Fibroblast of villous mesenchyme (primary cell): ENCODE results near the gene PTPRE. TPM values are rescaled to one million over a fixed set of nuclear protein-coding genes. Genes with fewer than 3 reads are reported as not detected.

ENCODE experiments used
- DNase-seq: peaks from one replicate; pipeline ENCODE4 v3.0.0-alpha.2; 2010; ENCODE audit warnings: low read depth
- H3K4me3 ChIP-seq: 2 replicates; pipeline ENCODE4 v1.5.1; 2011; ENCODE audit warnings: low read depth, mild to moderate bottlenecking, low read length
- CTCF ChIP-seq: IDR thresholded peaks from 2 replicates; pipeline ENCODE4 v1.5.1; 2012; ENCODE audit warnings: low read depth, mild to moderate bottlenecking, low read length; ENCODE audit not compliant: insufficient read depth
- total RNA-seq: library from RNA; depleted of rRNA; stranded (reverse); fragments of >200 nt; gene quantifications from 2 replicates; pipeline ENCODE4 v1.2.3, GENCODE V29; 2012

Gene PTPRE
- total RNA-seq, 1 donor: 11.2 TPM

GRCh38 chr10:128080641-128081040 is 173.7 kb downstream of the PTPRE start:
- H3K4me3 ChIP-seq: no peak overlapping the region
- no peak for TF ChIP-seq CTCF
- DNase-seq: no peak

- no peak overlapping the region for H3K4me3 ChIP-seq
- DNase-seq: no peak
- no peak for TF ChIP-seq CTCF
Measured at GRCh38 chr10:128081222-128081621, 174.3 kb downstream of the PTPRE start.

- H3K4me3 ChIP-seq: no peak overlapping the region
- no peak for DNase-seq
- TF ChIP-seq CTCF: no peak
Measured at GRCh38 chr10:128081720-128082119, 174.8 kb downstream of the PTPRE start.

GRCh38 chr10:128083191-128083895 is 176.4 kb downstream of the PTPRE start:
- no peak overlapping the region for H3K4me3 ChIP-seq
- no peak for TF ChIP-seq CTCF
- DNase-seq: no peak

- H3K4me3 ChIP-seq: no peak overlapping the region
- no peak for DNase-seq
- TF ChIP-seq CTCF: no peak
Measured at GRCh38 chr10:128084364-128084763, 177.5 kb downstream of the PTPRE start.

- no peak overlapping the region for H3K4me3 ChIP-seq
- no peak for TF ChIP-seq CTCF
- DNase-seq: no peak
Measured at GRCh38 chr10:128084991-128085390, 178.1 kb downstream of the PTPRE start.
